Neural cell (in vitro differentiated cells): ENCODE results near the gene CTSL. TPM values are rescaled to one million over a fixed set of nuclear protein-coding genes. Genes with fewer than 3 reads are reported as not detected.

ENCODE experiments used
- H2AFZ ChIP-seq: fragments of 200-600, 300-800 bp; sonication (generic), shearing (Covaris generic); 2 replicates; pipeline ENCODE4 v1.6.0; 2014; ENCODE audit warnings: low read depth, mild to moderate bottlenecking, antibody characterized with exemption, low read length, moderate library complexity
- H3F3A ChIP-seq: fragments of 200-600 bp; shearing (Covaris generic); 2 replicates; pipeline ENCODE4 v1.6.1; 2016; ENCODE audit warnings: mild to moderate bottlenecking, moderate library complexity, mixed read lengths, antibody characterized with exemption, low read length; ENCODE audit not compliant: insufficient read depth, poor library complexity, severe bottlenecking
- H3K27ac ChIP-seq: fragments of 200-600, 300-800 bp; sonication (generic), shearing (Covaris generic); 2 replicates; pipeline ENCODE4 v1.5.1; 2014; ENCODE audit warnings: mild to moderate bottlenecking, low read length, moderate library complexity
- H3K27me3 ChIP-seq: fragments of 300-800, 200-600 bp; sonication (generic), shearing (Covaris generic); 2 replicates; pipeline ENCODE4 v1.6.0; 2014; ENCODE audit warnings: mild to moderate bottlenecking, low read depth, low read length, moderate library complexity; ENCODE audit not compliant: insufficient read depth
- H3K36me3 ChIP-seq: fragments of 300-800, 200-600 bp; sonication (generic), shearing (Covaris generic); 2 replicates; pipeline ENCODE4 v1.5.1; 2014; ENCODE audit warnings: mild to moderate bottlenecking, antibody characterized with exemption, low read length, moderate library complexity; ENCODE audit not compliant: insufficient read depth
- H3K4me2 ChIP-seq: fragments of 300-800, 200-600 bp; sonication (generic), shearing (Covaris generic); 2 replicates; pipeline ENCODE4 v1.6.0; 2014; ENCODE audit warnings: mild to moderate bottlenecking, low read length
- H3K4me3 ChIP-seq: fragments of 300-800, 200-600 bp; sonication (generic), shearing (Covaris generic); 2 replicates; pipeline ENCODE4 v1.5.1; 2014; ENCODE audit warnings: mild to moderate bottlenecking, low read length, moderate library complexity
- H3K79me2 ChIP-seq: fragments of 200-600 bp; shearing (Covaris generic); replicated peaks from 2 replicates; pipeline ENCODE4 v1.6.0; 2014; ENCODE audit warnings: mild to moderate bottlenecking, low read length, moderate library complexity; ENCODE audit not compliant: insufficient read depth
- H3K9ac ChIP-seq: fragments of 300-800, 200-600 bp; sonication (generic), shearing (Covaris generic); 2 replicates; pipeline ENCODE4 v1.6.1; 2016; ENCODE audit warnings: mild to moderate bottlenecking, low read length, mixed read lengths
- H3K9me2 ChIP-seq: fragments of 200-600 bp; shearing (Covaris generic); 2 replicates; pipeline ENCODE4 v1.6.1; 2016; ENCODE audit warnings: mild to moderate bottlenecking, low read length, mixed read lengths; ENCODE audit not compliant: insufficient read depth
- H3K9me3 ChIP-seq: fragments of 200-600, 300-800 bp; sonication (generic), shearing (Covaris generic); 2 replicates; pipeline ENCODE4 v1.6.1; 2016; ENCODE audit warnings: mild to moderate bottlenecking, mixed run types, low read length, moderate library complexity, mixed read lengths
- H4K20me1 ChIP-seq: fragments of 200-600 bp; shearing (Covaris generic); 2 replicates; pipeline ENCODE4 v1.6.1; 2016; ENCODE audit warnings: mild to moderate bottlenecking, mixed run types; ENCODE audit not compliant: insufficient read depth
- EP300 ChIP-seq: fragments of 450-650 bp; conservative IDR thresholded peaks from 2 replicates; pipeline ENCODE4 v1.6.1; 2014; ENCODE audit warnings: antibody characterized with exemption, mild to moderate bottlenecking, moderate library complexity; ENCODE audit not compliant: poor library complexity, severe bottlenecking
- EZH2 ChIP-seq: fragments of 200-600, 300-800 bp; shearing (Covaris generic), sonication (generic); IDR thresholded peaks from 2 replicates; pipeline ENCODE4 v1.6.1; 2014; ENCODE audit warnings: antibody characterized with exemption, low read length, borderline replicate concordance, mild to moderate bottlenecking; ENCODE audit not compliant: insufficient read depth, poor library complexity, severe bottlenecking
- MXI1 ChIP-seq: fragments of 450-650 bp; conservative IDR thresholded peaks from 2 replicates; pipeline ENCODE4 v1.6.1; 2014; ENCODE audit warnings: antibody characterized with exemption, mild to moderate bottlenecking; ENCODE audit not compliant: poor library complexity, severe bottlenecking
- POLR2AphosphoS5 ChIP-seq: IDR thresholded peaks from 2 replicates; pipeline ENCODE4 v1.6.1; 2012
- RAD21 ChIP-seq: fragments of 450-650 bp; conservative IDR thresholded peaks from 2 replicates; pipeline ENCODE4 v1.6.1; 2014; ENCODE audit warnings: antibody characterized with exemption, mild to moderate bottlenecking, moderate library complexity
- SMC3 ChIP-seq: fragments of 450-650 bp; conservative IDR thresholded peaks from 2 replicates; pipeline ENCODE4 v1.6.1; 2014; ENCODE audit warnings: antibody characterized with exemption, mild to moderate bottlenecking, moderate library complexity; ENCODE audit not compliant: poor library complexity
- TAF1 ChIP-seq: IDR thresholded peaks from 2 replicates; pipeline ENCODE4 v1.6.1; 2012; ENCODE audit warnings: low read depth
- polyA plus RNA-seq: library from polyadenylated mRNA; depleted of rRNA; stranded (reverse); fragments of >200 nt; gene quantifications from 2 replicates; pipeline ENCODE4 v1.2.3, GENCODE V29; 2014
- TF ChIP-seq, protein P1 (sequence below): fragments of 450-650 bp; IDR thresholded peaks from 2 replicates; pipeline ENCODE4 v1.5.1; 2014; ENCODE audit warnings: antibody characterized with exemption, mild to moderate bottlenecking, moderate library complexity; ENCODE audit not compliant: poor library complexity, severe bottlenecking
- TF ChIP-seq, protein P2 (sequence below): IDR thresholded peaks from 2 replicates; pipeline ENCODE4 v1.6.1; 2012; ENCODE audit warnings: borderline replicate concordance

CTSL gene
- polyA plus RNA-seq, 1 donor from 2014 or later, result 53.5 TPM

- Histone ChIP-seq H3K9ac (no peak overlapping the region), H3K4me3 (no peak overlapping the region), H3K9me2 (no peaks in the 10 kb centered on the region), H3K9me3 (no peaks in the 10 kb centered on the region), H4K20me1 (no peaks in the 10 kb centered on the region), H2AFZ (no peak overlapping the region), H3K27ac (no peak overlapping the region), H3K27me3 (no peaks in the 10 kb centered on the region), H3K4me2 (no peak overlapping the region), H3F3A (no peaks in the 10 kb centered on the region), H3K36me3 (peaks cover 7% of the 10 kb centered on the region), H3K79me2 (no peaks in the 10 kb centered on the region)
- TF ChIP-seq, protein P1, sequence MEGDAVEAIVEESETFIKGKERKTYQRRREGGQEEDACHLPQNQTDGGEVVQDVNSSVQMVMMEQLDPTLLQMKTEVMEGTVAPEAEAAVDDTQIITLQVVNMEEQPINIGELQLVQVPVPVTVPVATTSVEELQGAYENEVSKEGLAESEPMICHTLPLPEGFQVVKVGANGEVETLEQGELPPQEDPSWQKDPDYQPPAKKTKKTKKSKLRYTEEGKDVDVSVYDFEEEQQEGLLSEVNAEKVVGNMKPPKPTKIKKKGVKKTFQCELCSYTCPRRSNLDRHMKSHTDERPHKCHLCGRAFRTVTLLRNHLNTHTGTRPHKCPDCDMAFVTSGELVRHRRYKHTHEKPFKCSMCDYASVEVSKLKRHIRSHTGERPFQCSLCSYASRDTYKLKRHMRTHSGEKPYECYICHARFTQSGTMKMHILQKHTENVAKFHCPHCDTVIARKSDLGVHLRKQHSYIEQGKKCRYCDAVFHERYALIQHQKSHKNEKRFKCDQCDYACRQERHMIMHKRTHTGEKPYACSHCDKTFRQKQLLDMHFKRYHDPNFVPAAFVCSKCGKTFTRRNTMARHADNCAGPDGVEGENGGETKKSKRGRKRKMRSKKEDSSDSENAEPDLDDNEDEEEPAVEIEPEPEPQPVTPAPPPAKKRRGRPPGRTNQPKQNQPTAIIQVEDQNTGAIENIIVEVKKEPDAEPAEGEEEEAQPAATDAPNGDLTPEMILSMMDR, result no peak
- TF ChIP-seq POLR2AphosphoS5 (no peak), EZH2 (no peak), SMC3 (no peak)
These were observed 47.9 kb upstream of the CTSL start for GRCh38 chr9:87677776-87678587.

GRCh38 chr9:87678650-87679355 lies 47.1 kb upstream of the CTSL start:
- Histone ChIP-seq H3K27me3 (no peaks in the 10 kb centered on the region), H4K20me1 (no peaks in the 10 kb centered on the region), H3K79me2 (no peaks in the 10 kb centered on the region), H3K4me3 (no peak overlapping the region), H2AFZ (no peak overlapping the region), H3K27ac (no peak overlapping the region), H3K9me2 (no peaks in the 10 kb centered on the region), H3K9ac (no peak overlapping the region), H3K36me3 (peaks cover 7% of the 10 kb centered on the region), H3K4me2 (no peak overlapping the region), H3K9me3 (no peaks in the 10 kb centered on the region), H3F3A (no peaks in the 10 kb centered on the region)
- no peak for TF ChIP-seq EP300
- TF ChIP-seq MXI1, result no peak
- TF ChIP-seq POLR2AphosphoS5, result no peak
- peak; percentile 84 for TF ChIP-seq RAD21
- peak; percentile 86 for TF ChIP-seq SMC3
- TF ChIP-seq, protein P1, result peak; percentile 87
- TF ChIP-seq, protein P2, sequence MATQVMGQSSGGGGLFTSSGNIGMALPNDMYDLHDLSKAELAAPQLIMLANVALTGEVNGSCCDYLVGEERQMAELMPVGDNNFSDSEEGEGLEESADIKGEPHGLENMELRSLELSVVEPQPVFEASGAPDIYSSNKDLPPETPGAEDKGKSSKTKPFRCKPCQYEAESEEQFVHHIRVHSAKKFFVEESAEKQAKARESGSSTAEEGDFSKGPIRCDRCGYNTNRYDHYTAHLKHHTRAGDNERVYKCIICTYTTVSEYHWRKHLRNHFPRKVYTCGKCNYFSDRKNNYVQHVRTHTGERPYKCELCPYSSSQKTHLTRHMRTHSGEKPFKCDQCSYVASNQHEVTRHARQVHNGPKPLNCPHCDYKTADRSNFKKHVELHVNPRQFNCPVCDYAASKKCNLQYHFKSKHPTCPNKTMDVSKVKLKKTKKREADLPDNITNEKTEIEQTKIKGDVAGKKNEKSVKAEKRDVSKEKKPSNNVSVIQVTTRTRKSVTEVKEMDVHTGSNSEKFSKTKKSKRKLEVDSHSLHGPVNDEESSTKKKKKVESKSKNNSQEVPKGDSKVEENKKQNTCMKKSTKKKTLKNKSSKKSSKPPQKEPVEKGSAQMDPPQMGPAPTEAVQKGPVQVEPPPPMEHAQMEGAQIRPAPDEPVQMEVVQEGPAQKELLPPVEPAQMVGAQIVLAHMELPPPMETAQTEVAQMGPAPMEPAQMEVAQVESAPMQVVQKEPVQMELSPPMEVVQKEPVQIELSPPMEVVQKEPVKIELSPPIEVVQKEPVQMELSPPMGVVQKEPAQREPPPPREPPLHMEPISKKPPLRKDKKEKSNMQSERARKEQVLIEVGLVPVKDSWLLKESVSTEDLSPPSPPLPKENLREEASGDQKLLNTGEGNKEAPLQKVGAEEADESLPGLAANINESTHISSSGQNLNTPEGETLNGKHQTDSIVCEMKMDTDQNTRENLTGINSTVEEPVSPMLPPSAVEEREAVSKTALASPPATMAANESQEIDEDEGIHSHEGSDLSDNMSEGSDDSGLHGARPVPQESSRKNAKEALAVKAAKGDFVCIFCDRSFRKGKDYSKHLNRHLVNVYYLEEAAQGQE, result no peak
- no peak for TF ChIP-seq TAF1
- no peak for TF ChIP-seq EZH2
